Kidney glomerular epithelial cell (primary cell): ENCODE measurements around the gene DMBX1.
A peak's percentile ranks its signal among the peaks of the same experiment; 100 is the strongest.

Experiments
- DNase-seq: peaks from one replicate; lab custom pipeline; 2025; lab: John Stamatoyannopoulos, UW

DMBX1 gene

GRCh38 chr1:46525253-46525983 lies 35.8 kb downstream of the DMBX1 start:
- no peak for DNase-seq

GRCh38 chr1:46526013-46526690 lies 36.5 kb downstream of the DMBX1 start:
- DNase-seq, result no peak

GRCh38 chr1:46526691-46527291 lies 37.2 kb downstream of the DMBX1 start:
- DNase-seq, result peak; percentile 45

DNA sequence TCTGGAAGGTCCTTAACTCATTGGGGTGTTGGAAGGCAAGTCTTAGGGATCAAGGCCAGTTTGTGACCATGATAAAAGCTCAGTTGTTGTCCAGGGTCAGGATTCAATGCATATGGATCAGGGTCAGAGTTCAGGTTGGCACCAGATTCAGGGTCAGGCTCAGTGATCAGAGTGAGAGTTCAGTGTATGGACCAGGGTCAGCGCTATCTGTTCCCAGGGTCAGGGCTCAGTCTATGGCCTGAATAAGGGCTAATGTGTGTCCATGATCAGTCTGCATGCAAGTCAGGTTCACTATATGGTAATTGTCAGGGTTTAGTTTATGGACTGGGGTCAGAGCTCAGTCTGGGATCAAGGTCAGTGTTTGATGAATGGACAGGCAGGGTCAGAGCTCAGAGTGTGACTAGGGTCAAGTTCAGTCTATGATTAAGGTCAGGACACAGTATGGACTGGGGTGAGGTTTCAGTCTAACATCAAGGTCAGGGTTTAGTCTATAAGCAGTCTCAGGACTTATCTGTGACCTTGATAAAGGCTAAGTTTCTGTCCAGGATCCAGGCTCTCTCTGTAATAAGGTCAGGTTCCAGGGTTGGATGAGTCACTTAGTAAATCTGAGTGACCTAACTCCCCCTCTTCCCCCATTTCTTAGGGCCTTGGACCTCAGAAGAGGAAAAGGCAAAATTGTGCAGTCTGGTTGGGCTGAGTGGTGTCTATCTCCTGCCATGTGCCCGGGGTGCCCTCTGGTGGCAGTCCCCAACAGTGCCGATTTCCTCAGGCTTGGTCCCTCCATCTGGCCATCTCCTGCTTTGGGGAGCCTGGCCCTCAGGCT lies 38.0 kb downstream of the DMBX1 start:
- peak; percentile 76 for DNase-seq

GRCh38 chr1:46528297-46528955 lies 38.8 kb downstream of the DMBX1 start:
- no peak for DNase-seq

DNA sequence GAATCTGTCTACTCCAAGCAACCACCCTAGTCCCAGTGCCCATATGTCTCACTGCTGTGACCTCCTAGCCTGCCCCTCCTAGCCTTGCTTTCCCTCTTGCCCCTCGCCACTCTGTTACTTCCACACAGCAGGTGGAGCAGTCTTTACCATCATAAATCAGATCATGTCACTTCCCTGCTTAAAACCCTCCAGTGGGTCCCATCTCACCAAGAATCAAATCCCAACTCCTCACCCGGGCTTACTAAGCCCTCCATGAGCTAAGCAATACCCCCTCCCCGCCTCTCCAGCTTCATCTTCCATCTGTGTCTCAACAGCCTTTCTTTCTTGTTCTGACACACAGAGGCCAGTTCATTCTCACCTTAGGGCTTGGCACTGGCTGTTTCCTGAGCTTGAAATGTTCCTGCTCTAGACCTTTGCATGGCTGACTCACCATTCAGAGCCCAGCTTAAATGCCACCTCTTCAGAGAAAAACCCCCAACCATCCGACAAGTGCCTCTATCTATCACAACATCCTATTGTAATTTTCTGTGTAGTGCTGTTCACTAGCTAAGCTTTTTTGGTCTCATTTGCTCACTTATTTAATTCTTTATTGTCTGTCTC lies 39.5 kb downstream of the DMBX1 start:
- DNase-seq, result no peak

DNA sequence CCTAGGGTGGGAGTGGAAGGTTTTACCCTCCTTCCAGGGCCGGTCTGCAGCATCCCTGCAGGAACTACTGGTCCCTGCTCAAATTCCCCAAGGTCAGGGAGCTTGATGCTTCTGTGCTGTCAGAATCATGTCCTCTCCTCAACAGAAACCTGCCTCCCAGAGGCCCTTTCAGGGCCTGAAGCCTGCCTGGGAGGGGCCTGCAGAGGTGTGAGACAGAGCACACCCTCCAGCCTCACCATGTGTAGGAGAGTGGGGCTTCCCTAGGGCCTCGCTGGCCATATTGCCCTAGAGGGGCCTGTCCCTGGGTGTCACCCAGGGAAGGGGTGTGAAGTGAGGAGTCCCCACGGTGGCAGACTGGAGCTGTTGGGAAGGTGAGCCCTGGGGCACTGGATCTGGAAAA lies 40.7 kb downstream of the DMBX1 start:
- no peak for DNase-seq

- no peak for DNase-seq
These were observed 41.3 kb downstream of the DMBX1 start for GRCh38 chr1:46530791-46531409.

- DNase-seq, result no peak
These were observed 42.5 kb downstream of the DMBX1 start for GRCh38 chr1:46532095-46532494.

DNA sequence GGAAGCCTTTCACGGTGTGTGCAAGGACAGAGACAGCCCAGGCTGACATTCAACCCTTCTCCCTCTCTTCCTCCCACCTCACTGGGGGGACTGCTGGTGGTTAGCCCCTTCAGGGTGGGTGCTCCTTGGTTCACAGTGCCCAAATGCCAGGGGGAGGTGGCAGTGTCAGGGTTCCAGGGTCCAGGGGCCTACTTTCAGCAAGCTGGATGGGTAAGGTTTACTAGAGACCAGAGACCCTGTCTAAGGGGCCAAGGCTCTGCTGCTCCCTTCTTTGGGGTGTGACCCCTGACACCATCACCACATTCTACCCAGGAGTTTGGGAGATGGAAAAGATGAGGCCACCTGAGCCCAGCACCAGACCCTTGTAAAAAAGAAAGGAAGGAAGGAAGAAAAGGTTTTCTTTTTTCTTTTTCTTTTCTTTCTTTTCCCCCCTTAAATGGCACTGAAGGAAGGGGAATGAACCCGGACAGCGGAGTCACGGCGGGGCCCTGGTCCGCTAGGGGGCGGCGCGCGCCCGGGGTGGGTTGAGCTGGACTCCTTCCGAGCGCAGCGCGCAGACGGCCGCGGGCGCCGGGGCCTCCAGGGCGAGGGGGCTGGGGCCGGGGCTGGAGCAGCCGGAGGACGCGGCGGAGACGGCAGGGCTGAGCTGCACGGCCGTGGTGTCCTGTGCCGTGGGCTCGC lies 43.0 kb downstream of the DMBX1 start:
- DNase-seq, result no peak

GRCh38 chr1:46533179-46533864 lies 43.7 kb downstream of the DMBX1 start:
- no peak for DNase-seq

DNA sequence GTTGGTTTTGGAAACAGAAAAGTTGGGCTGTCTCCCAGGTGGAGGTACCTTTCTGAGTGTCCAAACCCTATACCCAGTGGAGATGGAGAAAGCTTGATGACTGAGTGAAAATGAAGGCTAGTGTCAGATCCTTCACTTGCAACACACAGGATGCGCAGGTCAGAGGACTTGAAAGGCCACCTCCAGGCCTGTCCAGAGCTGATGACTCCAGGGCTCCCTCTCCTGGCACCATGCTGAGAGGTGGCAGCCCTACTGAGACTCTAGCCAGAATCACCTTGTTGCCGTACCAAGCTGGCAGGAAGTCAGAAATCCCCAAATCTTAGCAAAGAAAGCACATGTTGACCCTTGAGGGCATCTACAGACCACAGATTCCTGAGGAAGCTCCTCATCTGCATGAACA lies 45.4 kb downstream of the DMBX1 start:
- no peak for DNase-seq

GRCh38 chr1:46536527-46536926 lies 46.9 kb downstream of the DMBX1 start:
- no peak for DNase-seq

GRCh38 chr1:46537651-46538050 lies 48.0 kb downstream of the DMBX1 start:
- no peak for DNase-seq

GRCh38 chr1:46538147-46538546 lies 48.5 kb downstream of the DMBX1 start:
- DNase-seq, result no peak
